Panc1 (cell line): ENCODE data around the gene THRB.

Experiments used
- POLR2AphosphoS5 ChIP-seq: IDR thresholded peaks from 2 replicates; pipeline ENCODE4 v1.6.1; 2012; ENCODE audit warnings: mild to moderate bottlenecking, low read depth, low read length, moderate library complexity
- REST ChIP-seq, 2 experiments: IDR thresholded peaks; 2 replicates each; pipeline ENCODE4 v1.6.1; 2011 to 2012; ENCODE audit warnings: low read depth in 2 of 2, control low read depth in 1 of 2, low read length in 1 of 2, mild to moderate bottlenecking in 1 of 2, moderate library complexity in 1 of 2; ENCODE audit not compliant: insufficient read depth in 1 of 2
- SIN3A ChIP-seq: IDR thresholded peaks from 2 replicates; pipeline ENCODE4 v1.6.1; 2012; ENCODE audit warnings: low read depth, mild to moderate bottlenecking, low read length, moderate library complexity, borderline replicate concordance; ENCODE audit not compliant: insufficient read depth
- TCF7L2 ChIP-seq: IDR thresholded peaks from 2 replicates; pipeline ENCODE4 v1.6.1; 2011; ENCODE audit warnings: mild to moderate bottlenecking, low read depth, low read length, inconsistent platforms
- TF ChIP-seq, protein P1 (sequence below): fragments of 450-650 bp; IDR thresholded peaks from 2 replicates; pipeline ENCODE4 v1.5.1; 2017; ENCODE audit warnings: mild to moderate bottlenecking

- TF ChIP-seq, protein P1, sequence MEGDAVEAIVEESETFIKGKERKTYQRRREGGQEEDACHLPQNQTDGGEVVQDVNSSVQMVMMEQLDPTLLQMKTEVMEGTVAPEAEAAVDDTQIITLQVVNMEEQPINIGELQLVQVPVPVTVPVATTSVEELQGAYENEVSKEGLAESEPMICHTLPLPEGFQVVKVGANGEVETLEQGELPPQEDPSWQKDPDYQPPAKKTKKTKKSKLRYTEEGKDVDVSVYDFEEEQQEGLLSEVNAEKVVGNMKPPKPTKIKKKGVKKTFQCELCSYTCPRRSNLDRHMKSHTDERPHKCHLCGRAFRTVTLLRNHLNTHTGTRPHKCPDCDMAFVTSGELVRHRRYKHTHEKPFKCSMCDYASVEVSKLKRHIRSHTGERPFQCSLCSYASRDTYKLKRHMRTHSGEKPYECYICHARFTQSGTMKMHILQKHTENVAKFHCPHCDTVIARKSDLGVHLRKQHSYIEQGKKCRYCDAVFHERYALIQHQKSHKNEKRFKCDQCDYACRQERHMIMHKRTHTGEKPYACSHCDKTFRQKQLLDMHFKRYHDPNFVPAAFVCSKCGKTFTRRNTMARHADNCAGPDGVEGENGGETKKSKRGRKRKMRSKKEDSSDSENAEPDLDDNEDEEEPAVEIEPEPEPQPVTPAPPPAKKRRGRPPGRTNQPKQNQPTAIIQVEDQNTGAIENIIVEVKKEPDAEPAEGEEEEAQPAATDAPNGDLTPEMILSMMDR, result no peak
- TF ChIP-seq POLR2AphosphoS5 (no peak), REST (IDR thresholded peaks at IDR 0.05; ENCODE audit: insufficient read depth in 1 of 2, low read depth in 2 of 2, low read length in 1 of 2) (no peak), SIN3A (no peak), TCF7L2 (no peak)
Measured at GRCh38 chr3:24385012-24385615, 109.5 kb downstream of the THRB start.
